HG02973 (cell line): ENCODE data around the gene CA14.
"Not testable (repeated sequence)": the region's sequence is repeated elsewhere in the genome, so short reads cannot be mapped to it uniquely, and the experiment has no call there.

ENCODE experiments used
- ATAC-seq: cut with Tn5 transposase; IDR thresholded peaks from one replicate; pipeline ENCODE4 v1.9.1; 2021; ENCODE audit warnings: moderate library complexity; ENCODE audit not compliant: unreplicated experiment

CA14 gene

GRCh38 chr1:150280138-150280707, 22.6 kb downstream of the CA14 start:
- ATAC-seq = no peak

GRCh38 chr1:150281221-150281757, 23.7 kb downstream of the CA14 start:
- no peak for ATAC-seq

- no peak for ATAC-seq
Observed at GRCh38 chr1:150281758-150282557, 24.4 kb downstream of the CA14 start, which contains the start of gene CIART. CIART (plus strand) TSS chr1:150282554; CDS start chr1:150283268, 714 bp downstream.

- no peak for ATAC-seq
Observed at GRCh38 chr1:150282558-150282958, 25.0 kb downstream of the CA14 start.

GRCh38 chr1:150283260-150283659, 25.7 kb downstream of the CA14 start:
- ATAC-seq = no peak

- ATAC-seq = no peak
Observed at GRCh38 chr1:150288382-150288781, 30.8 kb downstream of the CA14 start.

GRCh38 chr1:150288822-150289221, 31.2 kb downstream of the CA14 start:
- ATAC-seq = no peak

GRCh38 chr1:150293433-150294253, 36.1 kb downstream of the CA14 start, which contains the start of gene MRPS21:
MRPS21 (plus strand) TSS chr1:150293861; CDS start chr1:150294367, 506 bp downstream.
- peak; percentile 95 for ATAC-seq

GRCh38 chr1:150295476-150295875, 37.9 kb downstream of the CA14 start:
- ATAC-seq = no peak

GRCh38 chr1:150299716-150300115, 42.1 kb downstream of the CA14 start:
- no peak for ATAC-seq

GRCh38 chr1:150302338-150302737, 44.8 kb downstream of the CA14 start:
- no peak for ATAC-seq

- no peak for ATAC-seq
Observed at GRCh38 chr1:150302902-150303301, 45.3 kb downstream of the CA14 start.

GRCh38 chr1:150308585-150308984, 51.0 kb downstream of the CA14 start:
- ATAC-seq = not testable (repeated sequence)

GRCh38 chr1:150309758-150310508, 52.4 kb downstream of the CA14 start:
- ATAC-seq = no peak

- ATAC-seq = no peak
Observed at GRCh38 chr1:150311762-150312161, 54.2 kb downstream of the CA14 start.
